Renal cortex interstitium (tissue), 11 donors: Measurements from ENCODE around the gene CHMP4B. TPM values are rescaled to one million over a fixed set of nuclear protein-coding genes. Genes with fewer than 3 reads are reported as not detected.

ENCODE experiments used
- DNase-seq, 11 donors: peaks; one replicate each; pipeline ENCODE4 v3.0.0-alpha.2; 2013; ENCODE audit warnings: low read depth in 9 of 11, low spot score in 4 of 11; ENCODE audit errors: extremely low read depth in 1 of 11
- polyA plus RNA-seq, 3 donors: library from polyadenylated mRNA; unstranded; fragments of 120-200 nt; gene quantifications; one replicate each; pipeline ENCODE4 v1.2.1, GENCODE V29; 2013; ENCODE audit not compliant: insufficient read length in 3 of 3

The CHMP4B gene
- polyA plus RNA-seq, 3 donors, result 98.8 to 110 (median 105) TPM

GRCh38 chr20:33828967-33829560 lies 17.9 kb downstream of the CHMP4B start:
- DNase-seq, result no peak

- no peak for DNase-seq
These were observed 18.5 kb downstream of the CHMP4B start for GRCh38 chr20:33829636-33830035.

- DNase-seq, result no peak
These were observed 19.2 kb downstream of the CHMP4B start for GRCh38 chr20:33830371-33830770.

- DNase-seq, result no peak
These were observed 21.1 kb downstream of the CHMP4B start for GRCh38 chr20:33832103-33832804.

GRCh38 chr20:33833333-33833732 lies 22.2 kb downstream of the CHMP4B start:
- no peak for DNase-seq

GRCh38 chr20:33835615-33836172 lies 24.5 kb downstream of the CHMP4B start:
- DNase-seq, result no peak

- DNase-seq, result no peak
These were observed 25.1 kb downstream of the CHMP4B start for GRCh38 chr20:33836277-33836676.

GRCh38 chr20:33837096-33837830 lies 26.1 kb downstream of the CHMP4B start:
- no peak for DNase-seq

GRCh38 chr20:33838035-33838864 lies 27.1 kb downstream of the CHMP4B start:
- no peak for DNase-seq

GRCh38 chr20:33839591-33839990 lies 28.4 kb downstream of the CHMP4B start:
- DNase-seq, result no peak

- DNase-seq, result no peak
These were observed 29.0 kb downstream of the CHMP4B start for GRCh38 chr20:33840160-33840559.

GRCh38 chr20:33840759-33841435 lies 29.7 kb downstream of the CHMP4B start:
- DNase-seq, result no peak

- no peak for DNase-seq
These were observed 30.3 kb downstream of the CHMP4B start for GRCh38 chr20:33841436-33841799.

- DNase-seq, result no peak
These were observed 31.2 kb downstream of the CHMP4B start for GRCh38 chr20:33842346-33842745.

- DNase-seq, result no peak
These were observed 31.9 kb downstream of the CHMP4B start for GRCh38 chr20:33843050-33843449.

GRCh38 chr20:33843854-33844253 lies 32.7 kb downstream of the CHMP4B start:
- no peak for DNase-seq

GRCh38 chr20:33846291-33846935 lies 35.3 kb downstream of the CHMP4B start:
- DNase-seq, result peak in 5 of 11 donors; percentile 25 to 45 (median 34)

- no peak for DNase-seq
These were observed 35.9 kb downstream of the CHMP4B start for GRCh38 chr20:33847006-33847405.
